GM12872 (cell line): ENCODE results near the gene SLC2A1.

Experiments used
- CTCF ChIP-seq: IDR thresholded peaks from 3 replicates; pipeline ENCODE4 v1.5.1; 2011; ENCODE audit warnings: low read depth, mild to moderate bottlenecking, low read length, moderate library complexity; ENCODE audit not compliant: insufficient read depth

Gene SLC2A1

GRCh38 chr1:42947965-42948732 lies 10.5 kb downstream of the SLC2A1 start:
- TF ChIP-seq CTCF, result no peak

- no peak for TF ChIP-seq CTCF
Measured at GRCh38 chr1:42947117-42947516, 11.6 kb downstream of the SLC2A1 start.

GRCh38 chr1:42946120-42946898 lies 12.4 kb downstream of the SLC2A1 start:
- TF ChIP-seq CTCF, result no peak

GRCh38 chr1:42945164-42945563 lies 13.5 kb downstream of the SLC2A1 start:
- no peak for TF ChIP-seq CTCF

- TF ChIP-seq CTCF, result no peak
Measured at GRCh38 chr1:42944246-42944928, 14.3 kb downstream of the SLC2A1 start.

- no peak for TF ChIP-seq CTCF
Measured at GRCh38 chr1:42943728-42944127, 14.9 kb downstream of the SLC2A1 start.

GRCh38 chr1:42943166-42943565 lies 15.5 kb downstream of the SLC2A1 start:
- no peak for TF ChIP-seq CTCF
